HEK293T (cell line): ENCODE data around the gene DLAT.

Experiments used
- CTCF ChIA-PET: fragments of 350-600 bp; formaldehyde crosslinking; extraction: SDS; loops from one replicate; lab custom pipeline; 2021; ENCODE audit warnings: antibody characterized with exemption, inconsistent platforms; lab: Yijun Ruan, JAX
- POLR2A ChIA-PET: fragments of 350-600 bp; formaldehyde crosslinking; extraction: SDS; loops from one replicate; lab custom pipeline; 2020; ENCODE audit warnings: antibody characterized with exemption, inconsistent platforms; lab: Yijun Ruan, JAX
- DNase-seq: peaks from one replicate; pipeline ENCODE4 v3.0.0; 2012; ENCODE audit warnings: mixed read lengths; ENCODE audit errors: extremely low spot score
- ARNT ChIP-seq: fragments of 450-650 bp; IDR thresholded peaks from 2 replicates; pipeline ENCODE4 v1.6.1; 2017; ENCODE audit warnings: mild to moderate bottlenecking
- BHLHE40 ChIP-seq: fragments of 450-650 bp; IDR thresholded peaks from 2 replicates; pipeline ENCODE4 v1.6.1; 2016; ENCODE audit warnings: mild to moderate bottlenecking, moderate library complexity, borderline replicate concordance
- CTBP1 ChIP-seq: fragments of 450-650 bp; IDR thresholded peaks from 2 replicates; pipeline ENCODE4 v1.6.1; 2016; ENCODE audit warnings: borderline replicate concordance
- ELF4 ChIP-seq: fragments of 450-650 bp; IDR thresholded peaks from 2 replicates; pipeline ENCODE4 v1.6.1; 2017; ENCODE audit warnings: antibody characterized with exemption
- FOXA1 ChIP-seq: fragments of 450-650 bp; IDR thresholded peaks from 2 replicates; pipeline ENCODE4 v1.6.1; 2016; ENCODE audit warnings: mild to moderate bottlenecking
- FOXK2 ChIP-seq: fragments of 450-650 bp; IDR thresholded peaks from 2 replicates; pipeline ENCODE4 v1.6.1; 2016; ENCODE audit warnings: mild to moderate bottlenecking
- FOXM1 ChIP-seq: fragments of 450-650 bp; IDR thresholded peaks from 2 replicates; pipeline ENCODE4 v1.6.1; 2017; ENCODE audit warnings: mild to moderate bottlenecking, borderline replicate concordance
- HDGF ChIP-seq: fragments of 450-650 bp; IDR thresholded peaks from 2 replicates; pipeline ENCODE4 v1.6.1; 2017; ENCODE audit warnings: antibody characterized with exemption, borderline replicate concordance
- L3MBTL2 ChIP-seq: fragments of 450-650 bp; conservative IDR thresholded peaks from 2 replicates; pipeline ENCODE4 v1.6.1; 2016; ENCODE audit warnings: mild to moderate bottlenecking
- LEF1 ChIP-seq: fragments of 450-650 bp; IDR thresholded peaks from 2 replicates; pipeline ENCODE4 v1.6.1; 2017; ENCODE audit warnings: mild to moderate bottlenecking, borderline replicate concordance
- NFRKB ChIP-seq: fragments of 450-650 bp; IDR thresholded peaks from 2 replicates; pipeline ENCODE4 v1.6.1; 2016; ENCODE audit warnings: mild to moderate bottlenecking, moderate library complexity
- PKNOX1 ChIP-seq: fragments of 450-650 bp; IDR thresholded peaks from 2 replicates; pipeline ENCODE4 v1.6.1; 2016
- SP1 ChIP-seq: fragments of 450-650 bp; IDR thresholded peaks from 2 replicates; pipeline ENCODE4 v1.6.1; 2017
- SUZ12 ChIP-seq: fragments of 450-650 bp; IDR thresholded peaks from 2 replicates; pipeline ENCODE4 v1.6.1; 2016; ENCODE audit warnings: mild to moderate bottlenecking
- TARDBP ChIP-seq: fragments of 450-650 bp; IDR thresholded peaks from 2 replicates; pipeline ENCODE4 v1.6.1; 2016
- ZNF384 ChIP-seq: fragments of 450-650 bp; IDR thresholded peaks from 2 replicates; pipeline ENCODE4 v1.6.1; 2016

Gene DLAT

DNA sequence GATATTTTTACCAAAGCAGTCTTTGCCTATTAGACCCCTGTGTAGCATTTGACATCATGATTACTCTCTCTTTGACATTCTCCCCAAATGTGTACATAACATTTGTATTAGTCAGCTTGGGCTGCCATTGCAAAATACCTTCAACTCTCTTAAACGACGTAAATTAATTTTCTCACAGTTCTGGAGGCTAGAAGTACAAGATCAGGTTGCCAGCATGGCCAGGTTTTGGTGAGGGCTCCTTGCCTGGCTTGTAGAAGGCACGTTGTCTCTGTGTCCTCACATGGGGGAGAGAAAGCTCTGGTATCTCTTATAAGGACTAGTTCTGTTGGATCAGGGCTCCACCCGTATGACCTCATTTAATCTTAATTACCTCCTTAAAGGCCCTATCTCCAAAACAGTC lies 12.3 kb upstream of the DLAT start:
- TF ChIP-seq TARDBP (no peak), BHLHE40 (no peak), NFRKB (no peak), FOXK2 (no peak), ELF4 (no peak), FOXM1 (no peak), ZNF384 (no peak), LEF1 (no peak), L3MBTL2 (no peak), ARNT (no peak)
- POLR2A ChIA-PET = no interaction called here
- CTCF ChIA-PET = no interaction called here
- no peak for DNase-seq

- POLR2A ChIA-PET = no interaction called here
- peak; percentile 52 for TF ChIP-seq PKNOX1
- TF ChIP-seq TARDBP = no peak
- no peak for TF ChIP-seq SUZ12
Measured at GRCh38 chr11:112013497-112014164, 11.6 kb upstream of the DLAT start.

DNA sequence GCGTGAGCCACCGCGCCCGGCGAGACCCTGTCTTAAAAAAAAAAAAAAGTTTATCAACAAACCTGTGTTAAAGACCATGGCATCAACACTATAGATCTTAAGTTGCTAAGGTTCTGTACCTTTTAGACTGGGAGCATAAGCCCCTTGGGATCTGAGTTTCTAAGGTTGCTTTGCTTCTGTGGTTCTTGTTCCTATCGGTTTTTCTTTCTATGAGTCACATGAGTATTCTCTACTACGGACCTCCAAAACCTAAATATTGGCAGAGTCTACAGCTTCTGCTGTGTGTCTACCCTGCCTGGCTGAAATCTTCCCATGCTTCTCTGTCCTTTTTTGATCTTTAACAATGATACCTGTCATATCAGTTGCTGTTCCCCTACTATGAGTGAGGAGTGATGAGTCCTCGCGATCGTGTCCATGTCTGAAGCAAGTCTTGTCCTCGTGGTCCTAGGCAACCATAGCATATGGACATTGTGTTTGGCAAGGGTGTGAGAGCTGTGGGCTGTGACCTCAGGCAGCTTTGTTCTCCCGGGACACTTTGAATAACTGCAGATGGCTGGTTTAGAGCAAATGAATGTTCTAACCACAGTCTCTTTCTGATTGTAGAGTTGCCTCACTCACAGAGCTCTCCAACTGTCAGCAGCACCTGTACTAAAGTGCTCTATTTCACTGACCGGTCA lies 9.0 kb upstream of the DLAT start:
- ChIA-PET POLR2A (no interaction called here), CTCF (interaction anchor here (0.6 kb wide), 1 partner anchor 146 kb away, joined by 4 read pairs; no protein-coding TSS in a partner anchor)
- no peak for DNase-seq
- TF ChIP-seq HDGF = no peak
- no peak for TF ChIP-seq SP1
- TF ChIP-seq CTBP1 = no peak

More at GRCh38 chr11:112013497-112014164, 11.6 kb upstream of the DLAT start:
- CTCF ChIA-PET = interaction anchor here (0.6 kb wide), 1 partner anchor 153 kb away, joined by 3 read pairs; the partner anchor contains the start of gene TEX12
- DNase-seq = no peak

DNA sequence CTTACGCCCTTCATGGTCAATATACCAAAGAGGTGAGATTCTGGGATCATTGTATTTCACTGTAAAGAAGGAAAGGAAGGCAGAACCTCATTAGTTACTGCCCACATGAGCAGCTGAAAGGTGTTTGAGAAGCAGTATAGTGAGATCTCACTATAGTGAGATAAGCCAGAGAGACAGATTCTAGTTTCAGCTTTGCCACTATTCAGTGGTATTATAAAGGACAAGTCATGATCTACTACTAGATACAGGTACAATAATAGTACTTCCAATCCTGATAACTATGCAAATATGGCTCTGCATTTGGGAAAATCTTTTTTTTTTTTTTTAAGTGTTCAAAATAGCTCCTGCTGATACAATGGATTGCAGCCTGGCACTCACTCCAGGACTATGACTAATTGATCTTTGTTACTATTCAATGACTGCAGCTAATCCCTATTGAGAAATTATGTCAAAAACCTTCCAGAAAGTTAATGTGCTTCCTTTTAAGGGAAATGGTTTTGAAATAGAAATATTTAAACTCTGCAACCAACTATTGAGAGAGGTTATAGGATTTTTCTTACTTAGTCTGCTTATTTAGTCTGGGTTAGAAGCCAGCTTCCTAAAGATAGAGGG lies 8.3 kb upstream of the DLAT start:
- CTCF ChIA-PET = interaction anchor here (0.6 kb wide), 1 partner anchor 147 kb away, joined by 4 read pairs; no protein-coding TSS in a partner anchor
- POLR2A ChIA-PET = no interaction called here
- no peak for TF ChIP-seq ZNF384
- TF ChIP-seq FOXK2 = no peak
- TF ChIP-seq L3MBTL2 = no peak
- no peak for TF ChIP-seq PKNOX1
- TF ChIP-seq SUZ12 = no peak
- TF ChIP-seq LEF1 = no peak
- TF ChIP-seq ELF4 = no peak
- no peak for TF ChIP-seq BHLHE40
- TF ChIP-seq FOXA1 = no peak
- TF ChIP-seq ARNT = no peak
- TF ChIP-seq TARDBP = no peak
- TF ChIP-seq SP1 = no peak
- TF ChIP-seq FOXM1 = no peak
- TF ChIP-seq CTBP1 = no peak
- no peak for TF ChIP-seq NFRKB
- no peak for TF ChIP-seq HDGF

DNA sequence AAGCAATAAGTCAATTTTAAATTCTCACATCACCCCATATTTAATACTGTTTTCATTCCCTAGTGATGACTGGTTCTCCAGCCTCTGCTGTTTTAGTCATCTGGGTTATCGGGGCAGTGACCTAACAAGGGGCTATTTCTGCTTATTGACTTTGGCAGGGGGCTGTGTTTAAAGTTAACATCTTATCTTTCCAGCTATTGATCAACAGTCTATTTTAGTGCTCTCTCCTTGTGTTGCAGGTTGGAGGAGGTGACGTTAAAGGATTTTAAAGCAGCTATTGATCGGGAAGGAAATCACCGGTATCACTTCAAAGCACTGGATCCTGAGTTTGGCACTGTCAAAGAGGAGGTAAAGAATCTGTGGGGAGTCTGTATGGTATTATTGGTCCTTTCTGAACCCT lies 7.7 kb upstream of the DLAT start:
- ChIA-PET CTCF (interaction anchor here (0.6 kb wide), 1 partner anchor 44 kb away, joined by 4 read pairs; no protein-coding TSS in a partner anchor), POLR2A (no interaction called here)
- no peak for TF ChIP-seq CTBP1
- TF ChIP-seq SP1 = no peak
- TF ChIP-seq FOXM1 = no peak
- TF ChIP-seq ZNF384 = no peak
- no peak for TF ChIP-seq HDGF
- no peak for TF ChIP-seq TARDBP
- no peak for TF ChIP-seq NFRKB
- TF ChIP-seq ELF4 = no peak
- TF ChIP-seq LEF1 = no peak
- no peak for TF ChIP-seq FOXA1
- TF ChIP-seq FOXK2 = no peak
- TF ChIP-seq PKNOX1 = no peak
- no peak for TF ChIP-seq ARNT
- DNase-seq = no peak

More for the DNA sequence above, 8.3 kb upstream of the DLAT start:
- DNase-seq = no peak

DNA sequence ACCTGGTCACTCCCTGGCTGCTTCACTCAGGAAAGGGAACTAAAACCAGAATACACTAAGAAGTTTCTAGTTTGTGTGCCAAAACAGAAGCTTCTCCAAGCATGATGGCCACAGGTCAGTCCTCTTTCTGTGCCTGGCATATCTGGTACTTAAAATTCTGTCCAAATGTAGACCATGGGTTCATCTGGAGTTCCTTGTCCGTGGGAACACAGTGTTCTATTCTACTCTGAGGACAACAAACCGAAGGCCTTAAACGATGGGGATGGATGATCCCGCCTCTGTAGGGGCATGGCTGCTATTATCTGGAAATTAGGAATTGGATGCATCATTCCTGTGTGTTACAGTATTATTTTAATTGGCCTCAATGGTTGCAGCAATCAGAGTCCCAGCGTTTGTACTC lies 6.1 kb upstream of the DLAT start:
- CTCF ChIA-PET = no interaction called here
- no peak for DNase-seq
- no peak for TF ChIP-seq PKNOX1
- no peak for TF ChIP-seq LEF1
- no peak for TF ChIP-seq NFRKB
- no peak for TF ChIP-seq SP1
- POLR2A ChIA-PET = no interaction called here
